DOHH2 (cell line): ENCODE measurements around the gene C12orf42.

ENCODE experiments used
- H3F3A ChIP-seq: fragments of 200-600 bp; sonication (generic), shearing (Covaris generic); 2 replicates; pipeline ENCODE4 v1.6.0; 2016; ENCODE audit warnings: antibody characterized with exemption, mild to moderate bottlenecking; ENCODE audit not compliant: control insufficient read depth, insufficient read depth
- H3K27ac ChIP-seq: fragments of 200-600 bp; sonication (generic); 2 replicates; pipeline ENCODE4 v1.5.1; 2014; ENCODE audit warnings: low read depth, mild to moderate bottlenecking, low read length, moderate library complexity
- H3K27me3 ChIP-seq: fragments of 200-600 bp; sonication (generic); 2 replicates; pipeline ENCODE4 v1.6.1; 2014; ENCODE audit warnings: mild to moderate bottlenecking, low read length, mixed read lengths; ENCODE audit not compliant: control insufficient read depth
- H3K36me3 ChIP-seq: fragments of 200-600 bp; sonication (generic); 2 replicates; pipeline ENCODE4 v1.6.1; 2014; ENCODE audit warnings: mild to moderate bottlenecking, low read length, moderate library complexity, mixed read lengths; ENCODE audit not compliant: control insufficient read depth
- H3K4me1 ChIP-seq: fragments of 200-600 bp; sonication (generic); 2 replicates; pipeline ENCODE4 v1.6.1; 2014; ENCODE audit warnings: mild to moderate bottlenecking, low read length, mixed read lengths; ENCODE audit not compliant: control insufficient read depth
- H3K4me2 ChIP-seq: fragments of 200-600 bp; sonication (generic); 2 replicates; pipeline ENCODE4 v1.6.0; 2014; ENCODE audit warnings: mild to moderate bottlenecking, low read length, moderate library complexity
- H3K4me3 ChIP-seq: fragments of 200-600 bp; sonication (generic); 2 replicates; pipeline ENCODE4 v1.5.1; 2014; ENCODE audit warnings: mild to moderate bottlenecking, low read length, mixed read lengths
- H3K79me2 ChIP-seq: fragments of 200-600 bp; sonication (generic); 2 replicates; pipeline ENCODE4 v1.6.1; 2014; ENCODE audit warnings: mild to moderate bottlenecking, low read length, mixed read lengths; ENCODE audit not compliant: control insufficient read depth
- H3K9me2 ChIP-seq: fragments of 200-600 bp; sonication (generic); replicated peaks from 2 replicates; pipeline ENCODE4 v1.6.1; 2014; ENCODE audit warnings: mild to moderate bottlenecking, low read length, mixed read lengths; ENCODE audit not compliant: control insufficient read depth
- H3K9me3 ChIP-seq: fragments of 200-600 bp; sonication (generic); 2 replicates; pipeline ENCODE4 v1.6.1; 2014; ENCODE audit warnings: antibody characterized with exemption, low read length, mixed read lengths; ENCODE audit not compliant: control insufficient read depth, insufficient read depth
- H4K20me1 ChIP-seq: fragments of 200-600 bp; sonication (generic); 2 replicates; pipeline ENCODE4 v1.6.0; 2014; ENCODE audit warnings: low read depth, mild to moderate bottlenecking, antibody characterized with exemption, low read length, moderate library complexity; ENCODE audit not compliant: control insufficient read depth, insufficient read depth
- EZH2phosphoT487 ChIP-seq: fragments of 200-600 bp; sonication (generic); IDR thresholded peaks from 2 replicates; pipeline ENCODE4 v1.6.1; 2017; ENCODE audit warnings: borderline replicate concordance, mild to moderate bottlenecking, antibody characterized with exemption, low read length, moderate library complexity, mixed read lengths
- TF ChIP-seq, protein P1 (sequence below): fragments of 200-600 bp; sonication (generic); IDR thresholded peaks from one replicate; pipeline ENCODE4 v1.5.1; 2014; ENCODE audit warnings: antibody characterized with exemption, mild to moderate bottlenecking, low read depth, low read length; ENCODE audit not compliant: poor library complexity, severe bottlenecking

Gene C12orf42

DNA sequence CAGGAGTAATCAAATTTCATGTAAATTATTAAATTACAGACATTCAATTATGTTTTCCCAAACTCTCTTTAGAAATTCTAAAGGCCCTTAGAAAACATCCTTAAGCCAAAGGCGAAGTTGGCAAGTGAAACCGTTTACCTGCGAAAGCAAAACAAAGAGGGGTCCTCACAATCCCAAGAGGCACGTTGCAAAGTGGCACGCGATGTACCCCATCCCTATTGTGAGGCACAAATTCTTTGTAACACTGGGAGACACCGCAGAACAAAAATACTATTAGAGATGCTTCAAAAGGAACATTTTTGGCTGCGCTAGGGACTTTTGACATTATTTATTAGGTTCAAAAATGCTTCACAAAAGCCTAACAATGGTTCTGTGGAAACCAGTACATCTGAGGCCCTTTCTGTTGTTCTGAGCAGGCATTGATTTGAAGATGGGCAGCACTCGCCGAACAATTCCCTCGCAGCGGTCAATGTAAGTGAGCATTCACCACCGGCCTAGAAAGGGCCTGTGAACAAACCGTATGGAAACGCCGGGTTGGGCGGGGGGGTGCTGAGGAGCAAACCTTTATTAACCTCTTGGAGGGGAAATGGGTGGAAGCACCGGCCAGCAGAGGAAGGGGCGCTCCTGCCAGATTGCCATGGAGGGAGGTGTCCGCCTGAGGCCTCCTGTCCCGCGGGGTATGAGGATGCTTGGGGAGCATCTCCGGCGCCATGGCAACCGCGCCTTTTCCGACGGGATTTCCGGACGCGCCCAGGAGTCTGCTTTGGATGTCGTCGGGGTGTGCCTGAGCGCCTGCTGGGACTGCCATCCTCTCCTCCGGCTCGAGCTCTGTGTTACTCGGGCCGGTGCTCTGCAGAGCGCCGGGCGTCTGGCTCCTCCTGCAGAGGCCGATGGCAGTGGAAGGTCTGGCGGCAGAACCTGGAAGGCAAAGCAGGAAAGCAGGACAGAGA is 193.9 kb downstream of the C12orf42 start:
- H3K9me3 ChIP-seq: no peaks in the 10 kb centered on the region
- H4K20me1 ChIP-seq: no peaks in the 10 kb centered on the region
- no peak overlapping the region for H3K4me2 ChIP-seq
- H3K27ac ChIP-seq: no peak overlapping the region
- H3K4me1 ChIP-seq: no peaks in the 10 kb centered on the region
- H3K27me3 ChIP-seq: no peaks in the 10 kb centered on the region
- no peaks in the 10 kb centered on the region for H3K9me2 ChIP-seq
- H3F3A ChIP-seq: no peaks in the 10 kb centered on the region
- no peak overlapping the region for H3K4me3 ChIP-seq
- TF ChIP-seq EZH2phosphoT487: no peak
- TF ChIP-seq, protein P1, sequence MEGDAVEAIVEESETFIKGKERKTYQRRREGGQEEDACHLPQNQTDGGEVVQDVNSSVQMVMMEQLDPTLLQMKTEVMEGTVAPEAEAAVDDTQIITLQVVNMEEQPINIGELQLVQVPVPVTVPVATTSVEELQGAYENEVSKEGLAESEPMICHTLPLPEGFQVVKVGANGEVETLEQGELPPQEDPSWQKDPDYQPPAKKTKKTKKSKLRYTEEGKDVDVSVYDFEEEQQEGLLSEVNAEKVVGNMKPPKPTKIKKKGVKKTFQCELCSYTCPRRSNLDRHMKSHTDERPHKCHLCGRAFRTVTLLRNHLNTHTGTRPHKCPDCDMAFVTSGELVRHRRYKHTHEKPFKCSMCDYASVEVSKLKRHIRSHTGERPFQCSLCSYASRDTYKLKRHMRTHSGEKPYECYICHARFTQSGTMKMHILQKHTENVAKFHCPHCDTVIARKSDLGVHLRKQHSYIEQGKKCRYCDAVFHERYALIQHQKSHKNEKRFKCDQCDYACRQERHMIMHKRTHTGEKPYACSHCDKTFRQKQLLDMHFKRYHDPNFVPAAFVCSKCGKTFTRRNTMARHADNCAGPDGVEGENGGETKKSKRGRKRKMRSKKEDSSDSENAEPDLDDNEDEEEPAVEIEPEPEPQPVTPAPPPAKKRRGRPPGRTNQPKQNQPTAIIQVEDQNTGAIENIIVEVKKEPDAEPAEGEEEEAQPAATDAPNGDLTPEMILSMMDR: no peak
- no peaks in the 10 kb centered on the region for H3K79me2 ChIP-seq
- H3K36me3 ChIP-seq: no peaks in the 10 kb centered on the region

- Histone ChIP-seq H3F3A (no peaks in the 10 kb centered on the region), H3K27ac (no peak overlapping the region), H3K9me2 (no peaks in the 10 kb centered on the region), H3K9me3 (no peaks in the 10 kb centered on the region), H3K27me3 (no peaks in the 10 kb centered on the region), H4K20me1 (no peaks in the 10 kb centered on the region), H3K36me3 (no peaks in the 10 kb centered on the region), H3K4me1 (no peaks in the 10 kb centered on the region), H3K4me3 (no peak overlapping the region), H3K79me2 (no peaks in the 10 kb centered on the region), H3K4me2 (no peak overlapping the region)
- TF ChIP-seq, protein P1: no peak
- no peak for TF ChIP-seq EZH2phosphoT487
Observed at GRCh38 chr12:103288016-103288415, 207.8 kb downstream of the C12orf42 start.

GRCh38 chr12:103282124-103282523 is 213.6 kb downstream of the C12orf42 start:
- no peaks in the 10 kb centered on the region for H3K79me2 ChIP-seq
- no peaks in the 10 kb centered on the region for H4K20me1 ChIP-seq
- no peaks in the 10 kb centered on the region for H3K36me3 ChIP-seq
- H3K27ac ChIP-seq: no peak overlapping the region
- no peak overlapping the region for H3K4me3 ChIP-seq
- no peak overlapping the region for H3K4me2 ChIP-seq
- H3K4me1 ChIP-seq: no peaks in the 10 kb centered on the region
- H3K27me3 ChIP-seq: no peaks in the 10 kb centered on the region
- H3F3A ChIP-seq: no peaks in the 10 kb centered on the region
- TF ChIP-seq EZH2phosphoT487: no peak
- TF ChIP-seq, protein P1: no peak
- H3K9me3 ChIP-seq: no peaks in the 10 kb centered on the region
- H3K9me2 ChIP-seq: no peaks in the 10 kb centered on the region
